Breast epithelium (tissue), 4 donors: ENCODE measurements around the gene CCSER1. TPM values are rescaled to one million over a fixed set of nuclear protein-coding genes. Genes with fewer than 3 reads are reported as not detected.

Source experiments
- DNase-seq, 2 donors: peaks; one replicate each; pipeline ENCODE4 v3.0.0-alpha.2; 2019; ENCODE audit warnings: low spot score in 2 of 2
- H3K27ac ChIP-seq, 2 donors: fragments of 200-600 bp; sonication (generic) in 1 of 2; one replicate each; pipeline ENCODE4 v1.5.1; 2016 to 2019; ENCODE audit warnings: mild to moderate bottlenecking in 1 of 2
- H3K27me3 ChIP-seq, 2 donors: fragments of 200-600 bp; sonication (generic) in 1 of 2; one replicate each; pipeline versions ENCODE4 v1.5.1 to v1.6.0; 2017 to 2019; ENCODE audit warnings: control low read depth in 1 of 2, mild to moderate bottlenecking in 1 of 2
- H3K36me3 ChIP-seq: fragments of 200-600 bp; one replicate; pipeline ENCODE4 v1.5.1; 2019
- H3K4me1 ChIP-seq, 2 donors: fragments of 200-600 bp; sonication (generic); one replicate each; pipeline ENCODE4 v1.5.1; 2016 to 2019; ENCODE audit warnings: control low read depth in 1 of 2
- H3K4me3 ChIP-seq, 3 donors: fragments of 200-600 bp; sonication (generic); 1 replicate in 2 of 3; 2 replicates in 1 of 3; pipeline ENCODE4 v1.5.1; 2016 to 2019; ENCODE audit warnings: mild to moderate bottlenecking in 3 of 3, moderate library complexity in 2 of 3
- H3K9me3 ChIP-seq, 2 donors: fragments of 200-600 bp; sonication (generic) in 1 of 2; one replicate each; pipeline ENCODE4 v1.5.1; 2016 to 2019; ENCODE audit warnings: control low read depth in 1 of 2
- POLR2A ChIP-seq: fragments of 450-650 bp; IDR thresholded peaks from one replicate; pipeline ENCODE4 v1.6.1; 2016; ENCODE audit warnings: antibody characterized with exemption, mild to moderate bottlenecking, moderate library complexity
- POLR2AphosphoS5 ChIP-seq, 3 donors: sonication (generic); formaldehyde crosslinking; IDR thresholded peaks; one replicate each; pipeline ENCODE4 v1.6.1; 2017; ENCODE audit warnings: antibody characterized with exemption in 3 of 3
- intact Hi-C: fragments of 100-400 bp; cut with DNase I; formaldehyde crosslinking; loops from one replicate; pipeline ENCODE4 v1.15.1; 2023; ENCODE audit warnings: low total_unique reads
- total RNA-seq, 3 donors: library from RNA; depleted of rRNA; stranded (reverse); fragments of >200 nt; gene quantifications; one replicate each; pipeline ENCODE4 v1.1.0, GENCODE V29; 2016
- TF ChIP-seq, protein P1 (sequence below), 3 donors: fragments of 450-650 bp; IDR thresholded peaks; one replicate each; pipeline ENCODE4 v1.5.1; 2016 to 2017; ENCODE audit warnings: antibody characterized with exemption in 3 of 3, mild to moderate bottlenecking in 3 of 3, moderate library complexity in 3 of 3

Gene CCSER1
- total RNA-seq, 3 donors from 2014 or later = 6.4 to 73.3 (median 55.7) TPM

DNA sequence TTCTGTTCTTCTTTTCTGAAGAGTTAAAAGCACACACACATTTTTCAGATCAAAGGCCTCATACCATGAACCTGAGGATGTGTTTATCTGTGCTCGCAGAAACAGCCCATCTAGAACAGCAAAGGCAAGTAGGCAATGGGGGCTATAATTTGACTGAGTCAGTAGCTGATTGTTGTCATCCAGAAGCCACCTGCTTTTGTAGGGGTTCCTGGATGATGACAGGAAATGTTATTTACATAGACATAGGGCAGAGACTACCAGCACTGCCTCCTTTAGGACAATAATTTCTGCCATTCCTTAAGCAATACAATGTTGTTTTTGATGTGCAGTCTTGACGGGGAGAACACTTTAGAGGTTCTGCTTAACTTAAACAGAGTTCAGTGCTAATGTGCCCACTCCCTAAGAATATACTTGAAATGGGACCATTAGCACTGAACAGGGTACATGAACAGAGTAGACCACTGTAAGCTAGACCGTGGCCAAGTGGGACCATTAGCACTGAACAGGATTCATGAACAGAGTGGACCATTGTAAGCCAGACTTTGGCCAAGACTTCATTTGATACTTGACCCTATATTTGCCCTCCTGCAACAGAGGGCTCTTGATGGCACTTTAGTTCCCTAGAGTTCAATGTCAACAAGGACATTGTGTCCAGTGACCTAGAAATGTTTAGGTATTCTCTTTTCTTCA is 42.8 kb upstream of the CCSER1 start:
- Histone ChIP-seq H3K4me3 (no peak overlapping the region), H3K9me3 (no peaks in the 10 kb centered on the region), H3K27me3 (no peaks in the 10 kb centered on the region), H3K27ac (no peak overlapping the region), H3K4me1 (no peaks in the 10 kb centered on the region), H3K36me3 (no peaks in the 10 kb centered on the region)
- intact Hi-C loops = no loop called here
- no peak for TF ChIP-seq POLR2A
- TF ChIP-seq, protein P1, sequence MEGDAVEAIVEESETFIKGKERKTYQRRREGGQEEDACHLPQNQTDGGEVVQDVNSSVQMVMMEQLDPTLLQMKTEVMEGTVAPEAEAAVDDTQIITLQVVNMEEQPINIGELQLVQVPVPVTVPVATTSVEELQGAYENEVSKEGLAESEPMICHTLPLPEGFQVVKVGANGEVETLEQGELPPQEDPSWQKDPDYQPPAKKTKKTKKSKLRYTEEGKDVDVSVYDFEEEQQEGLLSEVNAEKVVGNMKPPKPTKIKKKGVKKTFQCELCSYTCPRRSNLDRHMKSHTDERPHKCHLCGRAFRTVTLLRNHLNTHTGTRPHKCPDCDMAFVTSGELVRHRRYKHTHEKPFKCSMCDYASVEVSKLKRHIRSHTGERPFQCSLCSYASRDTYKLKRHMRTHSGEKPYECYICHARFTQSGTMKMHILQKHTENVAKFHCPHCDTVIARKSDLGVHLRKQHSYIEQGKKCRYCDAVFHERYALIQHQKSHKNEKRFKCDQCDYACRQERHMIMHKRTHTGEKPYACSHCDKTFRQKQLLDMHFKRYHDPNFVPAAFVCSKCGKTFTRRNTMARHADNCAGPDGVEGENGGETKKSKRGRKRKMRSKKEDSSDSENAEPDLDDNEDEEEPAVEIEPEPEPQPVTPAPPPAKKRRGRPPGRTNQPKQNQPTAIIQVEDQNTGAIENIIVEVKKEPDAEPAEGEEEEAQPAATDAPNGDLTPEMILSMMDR (IDR thresholded peaks at IDR 0.05) = no peak
- no peak for TF ChIP-seq POLR2AphosphoS5 (IDR thresholded peaks at IDR 0.05)
- DNase-seq = no peak

DNA sequence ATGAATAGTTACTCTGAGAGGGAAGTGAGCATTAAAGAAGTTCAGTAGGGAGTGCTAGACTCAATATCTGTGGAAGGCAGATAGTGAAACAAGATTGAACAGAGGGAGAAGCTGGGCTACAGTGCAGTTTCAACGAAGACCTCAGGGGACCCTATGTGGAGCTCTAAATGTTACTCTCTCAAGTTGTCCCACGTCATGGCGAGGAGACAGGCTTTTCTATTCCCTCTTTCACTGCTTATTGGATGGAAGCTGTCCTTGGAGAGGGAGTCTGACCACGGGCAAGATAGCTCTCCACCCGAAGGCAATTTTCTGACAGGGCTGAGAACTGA is 42.3 kb upstream of the CCSER1 start:
- Histone ChIP-seq H3K27ac (no peak overlapping the region), H3K27me3 (no peaks in the 10 kb centered on the region), H3K36me3 (no peaks in the 10 kb centered on the region), H3K4me3 (no peak overlapping the region), H3K4me1 (no peaks in the 10 kb centered on the region), H3K9me3 (no peaks in the 10 kb centered on the region)
- DNase-seq = no peak
- no peak for TF ChIP-seq POLR2AphosphoS5 (IDR thresholded peaks at IDR 0.05)
- no peak for TF ChIP-seq POLR2A
- TF ChIP-seq, protein P1 (IDR thresholded peaks at IDR 0.05) = no peak
- intact Hi-C loops = no loop called here

DNA sequence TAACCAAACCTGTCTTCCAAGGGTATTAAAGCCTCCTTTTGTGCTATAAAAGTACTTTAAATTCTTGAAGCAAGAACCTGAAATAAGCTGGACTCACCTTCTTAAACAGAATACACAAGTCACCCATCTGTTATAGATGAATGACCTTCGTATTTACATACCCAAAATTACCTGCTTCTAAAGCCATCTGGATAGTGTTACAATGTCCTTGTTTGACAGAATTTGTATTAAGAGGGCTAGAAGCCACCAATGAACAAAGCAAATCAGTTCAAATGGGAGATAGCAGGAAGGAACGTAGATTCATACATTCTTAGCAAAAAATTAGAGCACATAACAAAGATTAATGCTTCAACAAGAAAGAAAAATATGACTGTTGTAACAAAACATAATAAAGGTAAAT is 33.7 kb upstream of the CCSER1 start:
- Histone ChIP-seq H3K36me3 (no peaks in the 10 kb centered on the region), H3K27me3 (no peaks in the 10 kb centered on the region), H3K4me3 (no peak overlapping the region), H3K27ac (no peak overlapping the region), H3K4me1 (no peaks in the 10 kb centered on the region), H3K9me3 (no peaks in the 10 kb centered on the region)
- TF ChIP-seq, protein P1 (IDR thresholded peaks at IDR 0.05) = no peak
- TF ChIP-seq POLR2AphosphoS5 (IDR thresholded peaks at IDR 0.05) = no peak
- no peak for TF ChIP-seq POLR2A
- intact Hi-C loops = no loop called here
- no peak for DNase-seq

DNA sequence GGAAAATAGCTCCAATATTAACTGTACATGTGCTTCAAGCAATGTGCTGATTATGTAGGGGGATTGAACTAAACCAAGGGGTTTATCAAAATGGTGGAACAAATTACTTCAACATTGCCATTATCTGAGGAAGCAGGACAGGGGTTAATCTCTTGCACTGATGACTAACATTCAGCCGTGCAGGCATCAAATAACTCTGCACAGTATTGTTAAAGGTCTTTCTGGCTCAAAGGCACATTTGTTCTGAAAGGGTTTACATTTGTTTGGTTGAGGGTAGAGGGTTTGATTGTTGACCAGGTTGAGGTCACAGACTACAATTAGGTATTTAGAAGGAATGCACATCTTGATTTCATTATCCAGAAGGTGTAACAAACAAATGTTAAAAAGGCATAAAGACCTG is 32.2 kb upstream of the CCSER1 start:
- H3K4me3 ChIP-seq = no peak overlapping the region
- H3K9me3 ChIP-seq = no peaks in the 10 kb centered on the region
- no peaks in the 10 kb centered on the region for H3K36me3 ChIP-seq
- H3K4me1 ChIP-seq = no peaks in the 10 kb centered on the region
- intact Hi-C loops = no loop called here
- TF ChIP-seq POLR2A = no peak
- no peak for TF ChIP-seq POLR2AphosphoS5 (IDR thresholded peaks at IDR 0.05)
- TF ChIP-seq, protein P1 (IDR thresholded peaks at IDR 0.05) = no peak
- no peak for DNase-seq
- H3K27me3 ChIP-seq = no peaks in the 10 kb centered on the region
- H3K27ac ChIP-seq = no peak overlapping the region

DNA sequence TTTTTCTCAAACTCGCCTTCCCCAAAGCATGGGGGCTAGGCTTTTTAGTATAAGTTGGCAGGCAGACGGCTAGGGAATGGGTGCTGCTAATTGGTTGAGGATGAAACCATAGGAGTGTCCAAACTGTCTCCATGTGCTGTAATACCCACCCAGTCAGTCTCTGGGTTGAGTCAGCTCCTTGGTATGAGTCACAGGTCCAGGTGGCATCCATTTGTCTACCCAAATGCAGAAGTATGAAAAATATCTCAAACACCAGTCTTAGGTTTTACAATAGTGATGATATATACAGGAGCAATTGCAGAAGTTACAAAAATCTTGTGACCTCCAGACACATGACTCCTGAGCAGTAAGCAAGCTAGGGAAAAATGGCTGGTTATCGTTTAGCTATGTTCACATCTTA is 27.4 kb upstream of the CCSER1 start:
- intact Hi-C loops = no loop called here
- no peaks in the 10 kb centered on the region for H3K4me1 ChIP-seq
- DNase-seq = no peak
- no peak for TF ChIP-seq POLR2AphosphoS5 (IDR thresholded peaks at IDR 0.05)
- TF ChIP-seq, protein P1 (IDR thresholded peaks at IDR 0.05) = no peak
- TF ChIP-seq POLR2A = no peak
- H3K9me3 ChIP-seq = no peaks in the 10 kb centered on the region
- no peaks in the 10 kb centered on the region for H3K36me3 ChIP-seq
- H3K27me3 ChIP-seq = no peaks in the 10 kb centered on the region
- H3K27ac ChIP-seq = no peak overlapping the region
- no peak overlapping the region for H3K4me3 ChIP-seq
